ENCODE results near the gene CDK5RAP3. TPM values are rescaled to one million over a fixed set of nuclear protein-coding genes. Genes with fewer than 3 reads are reported as not detected.

Gene CDK5RAP3
- total and polyA plus RNA-seq, 2 donors (not counting 1 experiment from before 2014, with no cell fraction given), result 58.1 to 118 TPM

- no peaks in the 10 kb centered on the region for H3K9me3 ChIP-seq (ENCODE audit: control insufficient read depth, insufficient read depth, low read depth, low read length)
- no peak overlapping the region for H3K9ac ChIP-seq (ENCODE audit: insufficient read depth, low read length)
- H3K27ac ChIP-seq (ENCODE audit: insufficient read depth, low read length), result peak overlapping the region; percentile 63
- no peaks in the 10 kb centered on the region for H3K36me3 ChIP-seq (ENCODE audit: control insufficient read depth, insufficient read depth, low read length)
- peak overlapping the region; percentile 100 for H3K4me2 ChIP-seq (ENCODE audit: extremely low read depth, insufficient read depth, low read length)
- peak overlapping the region; percentile 97 for H2AFZ ChIP-seq (ENCODE audit: low read length)
- peak; percentile 93 to 95 for DNase-seq (ENCODE audit: low read depth in 2 of 2)
- H3K4me1 ChIP-seq (ENCODE audit: control insufficient read depth, extremely low read depth, insufficient read depth, low read length), result peaks cover 23% of the 10 kb centered on the region
- H3K4me3 ChIP-seq (replicated peaks in 1 of 4; ENCODE audit: control extremely low read depth in 1 of 4, insufficient read depth in 1 of 4, low read depth in 3 of 4, low read length in 4 of 4), result peak overlapping the region; percentile 57 to 73 (median 66)
- TF ChIP-seq EZH2 (IDR thresholded peaks at IDR 0.05; ENCODE audit: low read length, missing control alignments), result no peak
- TF ChIP-seq CTCF (conservative IDR thresholded peaks at IDR 0.05 in 1 of 2, IDR thresholded peaks at IDR 0.05 in 1 of 2; ENCODE audit: low read depth in 1 of 2, low read length in 2 of 2), result peak; percentile 55 to 69
- no peaks in the 10 kb centered on the region for H4K20me1 ChIP-seq (ENCODE audit: control insufficient read depth, extremely low read depth, insufficient read depth, low read length)
- H3K27me3 ChIP-seq (ENCODE audit: control insufficient read depth, insufficient read depth, low read length), result no peaks in the 10 kb centered on the region
- no peaks in the 10 kb centered on the region for H3K79me2 ChIP-seq (ENCODE audit: control insufficient read depth, insufficient read depth, low read length)
Observed at GRCh38 chr17:48025040-48025903, 54.4 kb downstream of the CDK5RAP3 start.

- Histone ChIP-seq H3K9ac (ENCODE audit: insufficient read depth, low read length) (no peak overlapping the region), H3K27me3 (ENCODE audit: control insufficient read depth, insufficient read depth, low read length) (no peaks in the 10 kb centered on the region), H3K79me2 (ENCODE audit: control insufficient read depth, insufficient read depth, low read length) (no peaks in the 10 kb centered on the region), H2AFZ (ENCODE audit: low read length) (no peak overlapping the region), H3K4me1 (ENCODE audit: control insufficient read depth, extremely low read depth, insufficient read depth, low read length) (peaks cover 25% of the 10 kb centered on the region), H3K36me3 (ENCODE audit: control insufficient read depth, insufficient read depth, low read length) (no peaks in the 10 kb centered on the region), H3K27ac (ENCODE audit: insufficient read depth, low read length) (peak overlapping the region; percentile 47), H3K4me3 (replicated peaks in 1 of 4; ENCODE audit: control extremely low read depth in 1 of 4, insufficient read depth in 1 of 4, low read depth in 3 of 4, low read length in 4 of 4) (peak overlapping the region; percentile 3 to 72 (median 60)), H4K20me1 (ENCODE audit: control insufficient read depth, extremely low read depth, insufficient read depth, low read length) (no peaks in the 10 kb centered on the region), H3K4me2 (ENCODE audit: extremely low read depth, insufficient read depth, low read length) (peak overlapping the region; percentile 100), H3K9me3 (ENCODE audit: control insufficient read depth, insufficient read depth, low read depth, low read length) (no peaks in the 10 kb centered on the region)
- TF ChIP-seq CTCF (conservative IDR thresholded peaks at IDR 0.05 in 1 of 2, IDR thresholded peaks at IDR 0.05 in 1 of 2; ENCODE audit: low read depth in 1 of 2, low read length in 2 of 2) (no peak), EZH2 (IDR thresholded peaks at IDR 0.05; ENCODE audit: low read length, missing control alignments) (no peak)
- no peak for DNase-seq (ENCODE audit: low read depth in 2 of 2)
Observed at GRCh38 chr17:48025904-48026501, 55.1 kb downstream of the CDK5RAP3 start.

GRCh38 chr17:48026502-48027321 lies 55.8 kb downstream of the CDK5RAP3 start:
- Histone ChIP-seq H3K36me3 (ENCODE audit: control insufficient read depth, insufficient read depth, low read length) (no peaks in the 10 kb centered on the region), H3K4me2 (ENCODE audit: extremely low read depth, insufficient read depth, low read length) (peak overlapping the region; percentile 23), H4K20me1 (ENCODE audit: control insufficient read depth, extremely low read depth, insufficient read depth, low read length) (no peaks in the 10 kb centered on the region), H2AFZ (ENCODE audit: low read length) (peak overlapping the region; percentile 47), H3K4me3 (replicated peaks in 1 of 4; ENCODE audit: control extremely low read depth in 1 of 4, insufficient read depth in 1 of 4, low read depth in 3 of 4, low read length in 4 of 4) (no peak overlapping the region), H3K27me3 (ENCODE audit: control insufficient read depth, insufficient read depth, low read length) (no peaks in the 10 kb centered on the region), H3K9ac (ENCODE audit: insufficient read depth, low read length) (peak overlapping the region; percentile 42), H3K79me2 (ENCODE audit: control insufficient read depth, insufficient read depth, low read length) (no peaks in the 10 kb centered on the region), H3K4me1 (ENCODE audit: control insufficient read depth, extremely low read depth, insufficient read depth, low read length) (peaks cover 25% of the 10 kb centered on the region), H3K9me3 (ENCODE audit: control insufficient read depth, insufficient read depth, low read depth, low read length) (no peaks in the 10 kb centered on the region), H3K27ac (ENCODE audit: insufficient read depth, low read length) (peak overlapping the region; percentile 76)
- peak; percentile 83 to 85 for TF ChIP-seq CTCF (conservative IDR thresholded peaks at IDR 0.05 in 1 of 2, IDR thresholded peaks at IDR 0.05 in 1 of 2; ENCODE audit: low read depth in 1 of 2, low read length in 2 of 2)
- TF ChIP-seq EZH2 (IDR thresholded peaks at IDR 0.05; ENCODE audit: low read length, missing control alignments), result no peak
- DNase-seq (ENCODE audit: low read depth in 2 of 2), result peak; percentile 88 to 90
